GM19463 (cell line): ENCODE results near the gene SMARCC2.

ENCODE experiments used
- ATAC-seq: cut with Tn5 transposase; IDR thresholded peaks from one replicate; pipeline ENCODE4 v1.9.1; 2021; ENCODE audit warnings: mild to moderate bottlenecking, moderate library complexity; ENCODE audit not compliant: unreplicated experiment

Gene SMARCC2

GRCh38 chr12:56189099-56189917 is at the start of gene SMARCC2:
SMARCC2 (minus strand) TSS chr12:56189483; CDS start chr12:56189461, 22 bp downstream.
- ATAC-seq: peak; percentile 74

GRCh38 chr12:56237552-56237951 is 48.3 kb upstream of the SMARCC2 start:
- ATAC-seq: no peak

GRCh38 chr12:56236985-56237384 is 47.7 kb upstream of the SMARCC2 start:
- ATAC-seq: no peak

- no peak for ATAC-seq
Observed at GRCh38 chr12:56236091-56236490, 46.8 kb upstream of the SMARCC2 start.

GRCh38 chr12:56234746-56235436 is 45.6 kb upstream of the SMARCC2 start:
- no peak for ATAC-seq

GRCh38 chr12:56231184-56231582 is 41.9 kb upstream of the SMARCC2 start:
- ATAC-seq: no peak

- ATAC-seq: no peak
Observed at GRCh38 chr12:56230432-56231183, 41.3 kb upstream of the SMARCC2 start.

GRCh38 chr12:56229916-56230431 is 40.7 kb upstream of the SMARCC2 start, which contains the start of gene SLC39A5:
SLC39A5 (plus strand) TSS chr12:56230051; CDS start chr12:56231275, 1,224 bp downstream.
- ATAC-seq: no peak

- ATAC-seq: no peak
Observed at GRCh38 chr12:56229082-56229481, 39.8 kb upstream of the SMARCC2 start.

GRCh38 chr12:56224954-56225353 is 35.7 kb upstream of the SMARCC2 start:
- no peak for ATAC-seq

- ATAC-seq: peak; percentile 76
Observed at GRCh38 chr12:56224102-56224701, 34.9 kb upstream of the SMARCC2 start, which contains the start of gene NABP2. NABP2 (plus strand) TSS chr12:56224342; CDS start chr12:56224857, 515 bp downstream.

- ATAC-seq: no peak
Observed at GRCh38 chr12:56223571-56224101, 34.4 kb upstream of the SMARCC2 start.

- no peak for ATAC-seq
Observed at GRCh38 chr12:56222531-56222895, 33.2 kb upstream of the SMARCC2 start.

GRCh38 chr12:56221757-56222530 is 32.7 kb upstream of the SMARCC2 start, which contains the start of gene RNF41:
RNF41 (minus strand) TSS chr12:56221922; CDS start chr12:56214047, 7,875 bp downstream.
- peak; percentile 82 for ATAC-seq

- peak; percentile 15 for ATAC-seq
Observed at GRCh38 chr12:56221232-56221756, 32.0 kb upstream of the SMARCC2 start.

GRCh38 chr12:56220611-56221231 is 31.4 kb upstream of the SMARCC2 start:
- ATAC-seq: no peak

- no peak for ATAC-seq
Observed at GRCh38 chr12:56219840-56220239, 30.6 kb upstream of the SMARCC2 start.

GRCh38 chr12:56216461-56216860 is 27.2 kb upstream of the SMARCC2 start:
- ATAC-seq: no peak

- ATAC-seq: no peak
Observed at GRCh38 chr12:56213878-56214277, 24.6 kb upstream of the SMARCC2 start.
